GM12872 (cell line): ENCODE results near the gene TFAP2B.

Source experiments
- TF ChIP-seq, protein P1 (sequence below): IDR thresholded peaks from 3 replicates; pipeline ENCODE4 v1.5.1; 2011; ENCODE audit warnings: low read depth, mild to moderate bottlenecking, low read length, moderate library complexity; ENCODE audit not compliant: insufficient read depth

The TFAP2B gene

DNA sequence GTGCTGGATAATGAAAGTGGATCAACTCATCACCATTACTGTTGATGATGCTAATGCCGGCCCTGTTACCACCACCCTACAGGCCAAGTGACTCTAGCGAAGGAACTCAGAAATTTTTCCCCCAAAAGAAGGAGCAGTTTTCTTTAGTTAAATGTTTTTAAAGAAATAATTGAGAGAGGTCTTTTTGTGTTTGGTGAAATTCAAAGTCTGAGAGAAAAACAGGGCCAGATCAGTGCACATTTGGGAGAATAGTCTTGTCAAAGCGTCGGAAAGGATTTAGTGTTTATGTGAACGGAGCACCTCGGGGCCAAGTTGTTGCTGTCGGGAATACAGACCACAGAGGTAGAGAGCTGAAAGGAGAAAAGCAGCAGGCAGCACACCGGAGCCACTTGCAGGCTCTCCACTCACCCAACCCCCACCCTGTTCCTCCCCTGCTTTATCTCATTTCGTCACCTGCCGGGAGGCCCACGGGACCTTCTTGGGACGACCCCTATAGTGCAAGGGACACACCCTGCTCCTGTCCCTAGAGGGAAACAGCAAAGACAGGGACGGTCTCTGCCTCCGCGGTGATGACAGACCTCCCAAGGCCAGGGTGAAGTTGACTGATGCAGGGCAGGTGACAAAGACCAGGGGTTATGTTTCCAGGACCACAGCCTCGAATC is 6.8 kb downstream of the TFAP2B start:
- TF ChIP-seq, protein P1, sequence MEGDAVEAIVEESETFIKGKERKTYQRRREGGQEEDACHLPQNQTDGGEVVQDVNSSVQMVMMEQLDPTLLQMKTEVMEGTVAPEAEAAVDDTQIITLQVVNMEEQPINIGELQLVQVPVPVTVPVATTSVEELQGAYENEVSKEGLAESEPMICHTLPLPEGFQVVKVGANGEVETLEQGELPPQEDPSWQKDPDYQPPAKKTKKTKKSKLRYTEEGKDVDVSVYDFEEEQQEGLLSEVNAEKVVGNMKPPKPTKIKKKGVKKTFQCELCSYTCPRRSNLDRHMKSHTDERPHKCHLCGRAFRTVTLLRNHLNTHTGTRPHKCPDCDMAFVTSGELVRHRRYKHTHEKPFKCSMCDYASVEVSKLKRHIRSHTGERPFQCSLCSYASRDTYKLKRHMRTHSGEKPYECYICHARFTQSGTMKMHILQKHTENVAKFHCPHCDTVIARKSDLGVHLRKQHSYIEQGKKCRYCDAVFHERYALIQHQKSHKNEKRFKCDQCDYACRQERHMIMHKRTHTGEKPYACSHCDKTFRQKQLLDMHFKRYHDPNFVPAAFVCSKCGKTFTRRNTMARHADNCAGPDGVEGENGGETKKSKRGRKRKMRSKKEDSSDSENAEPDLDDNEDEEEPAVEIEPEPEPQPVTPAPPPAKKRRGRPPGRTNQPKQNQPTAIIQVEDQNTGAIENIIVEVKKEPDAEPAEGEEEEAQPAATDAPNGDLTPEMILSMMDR, result no peak

DNA sequence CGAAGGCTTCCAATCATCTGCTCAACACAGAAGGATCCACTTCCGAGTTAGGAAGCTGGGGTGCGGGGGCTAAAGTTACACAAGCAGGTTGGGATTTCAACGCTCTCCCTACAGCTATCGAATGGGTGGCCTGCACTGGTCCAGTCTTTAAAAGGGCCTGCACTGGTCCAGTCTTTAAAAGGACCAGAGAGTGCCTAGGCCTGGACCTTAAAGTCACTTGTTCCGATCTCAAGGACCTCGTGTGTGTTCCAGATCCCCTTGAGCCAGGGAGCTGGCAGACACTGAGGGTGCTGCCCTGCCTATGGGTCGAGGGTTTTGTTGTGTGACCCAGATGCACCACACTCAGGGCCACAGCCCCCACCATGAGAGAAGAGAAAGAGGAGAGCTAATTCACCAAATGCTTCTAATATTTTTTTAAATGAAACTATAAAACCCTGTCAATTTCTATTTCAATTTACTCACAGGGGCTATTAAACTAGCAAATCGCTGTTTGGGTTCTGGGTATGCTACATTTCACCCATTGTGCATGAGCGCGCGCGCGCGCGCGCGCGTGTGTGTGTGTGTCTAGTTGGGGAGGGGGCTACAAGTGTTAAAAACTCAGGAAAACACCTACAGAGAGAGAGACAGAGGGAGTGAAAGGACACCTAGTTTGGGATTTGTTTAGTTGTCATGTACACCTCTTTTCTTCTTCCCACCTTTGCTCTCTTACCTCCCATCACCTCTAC is 7.5 kb downstream of the TFAP2B start:
- TF ChIP-seq, protein P1, result no peak

DNA sequence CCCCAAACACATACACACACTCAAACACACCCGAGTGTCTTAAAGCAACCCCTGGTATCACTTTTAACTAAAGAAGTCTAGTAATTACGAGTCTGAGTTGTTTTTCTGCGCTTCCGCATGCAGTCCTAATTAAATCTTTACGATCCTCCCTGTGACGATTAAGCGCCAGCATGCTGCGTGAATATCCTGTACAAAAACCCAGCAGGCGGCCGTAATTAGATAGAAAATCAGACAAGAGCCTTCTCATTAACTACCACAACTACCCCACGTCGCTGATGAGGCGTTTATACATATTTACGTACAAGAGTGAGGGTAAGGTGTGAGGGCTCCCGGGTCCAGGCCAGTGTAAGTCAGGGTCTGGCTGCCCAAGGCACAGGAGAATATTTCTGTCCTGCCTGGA is 8.1 kb downstream of the TFAP2B start:
- TF ChIP-seq, protein P1, result no peak

DNA sequence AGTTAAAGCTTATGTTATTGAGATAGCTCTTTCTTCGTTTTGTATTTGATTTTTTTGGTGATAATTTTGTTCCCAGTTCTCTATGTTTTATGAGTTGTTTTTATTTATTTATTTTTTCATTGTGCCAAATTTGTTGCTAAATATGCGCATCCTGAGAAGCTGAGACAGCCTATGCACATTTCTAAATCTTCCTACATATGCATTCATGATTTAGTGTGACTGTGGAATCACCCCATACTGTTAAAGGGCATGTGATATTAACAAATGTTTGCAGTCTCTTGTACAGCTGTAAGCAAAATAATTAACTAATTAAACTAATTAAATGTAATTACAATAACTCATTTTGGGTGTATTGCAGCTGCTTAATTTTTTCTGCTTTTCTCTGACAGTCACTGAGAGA is 10.4 kb downstream of the TFAP2B start:
- TF ChIP-seq, protein P1, result no peak

DNA sequence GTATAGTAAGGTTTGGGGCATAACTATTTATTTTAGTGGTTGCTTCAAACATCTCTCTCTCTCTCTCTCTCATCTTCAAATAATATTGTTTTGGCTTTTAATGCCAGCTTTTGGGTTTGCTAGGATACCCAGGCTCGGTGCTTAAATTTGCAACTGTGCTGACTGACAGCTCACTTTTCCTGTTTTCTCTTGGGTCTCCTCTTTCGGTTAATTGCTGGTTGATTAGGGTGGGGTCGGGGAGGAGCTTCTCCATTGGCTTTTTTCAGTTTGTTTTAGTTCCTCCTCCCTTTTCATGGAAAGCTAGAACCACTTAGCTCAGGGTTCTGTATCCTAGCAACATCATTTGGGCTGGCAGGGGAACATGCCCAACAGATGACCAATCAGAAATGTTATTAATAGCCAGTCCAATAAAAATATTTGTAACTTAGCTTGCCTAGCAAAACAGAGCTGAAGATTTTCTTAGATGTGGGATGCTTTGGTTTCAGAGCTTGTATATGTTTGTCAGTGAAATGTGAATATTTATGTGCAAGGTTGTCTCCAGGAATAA is 11.3 kb downstream of the TFAP2B start:
- TF ChIP-seq, protein P1, result no peak

DNA sequence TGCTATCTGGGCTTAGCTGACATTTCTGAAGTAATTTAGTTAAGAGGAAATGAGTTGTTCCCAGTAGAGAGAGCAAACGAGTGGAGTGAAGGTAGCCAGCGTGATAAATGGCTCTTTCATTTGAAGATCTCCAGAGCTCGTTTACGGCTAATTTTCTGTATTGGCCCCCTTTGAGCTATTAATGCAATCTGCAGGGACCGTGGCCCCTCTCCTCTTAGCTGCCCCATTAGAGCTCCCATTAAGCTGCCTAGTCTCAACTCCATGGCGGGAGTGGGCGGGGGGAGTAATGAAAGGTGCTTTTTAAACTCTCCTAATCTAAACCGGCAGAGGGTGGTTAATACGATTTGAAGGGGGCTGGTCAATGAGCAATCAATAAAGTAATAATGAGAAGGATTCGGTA is 12.5 kb downstream of the TFAP2B start:
- TF ChIP-seq, protein P1, result no peak

DNA sequence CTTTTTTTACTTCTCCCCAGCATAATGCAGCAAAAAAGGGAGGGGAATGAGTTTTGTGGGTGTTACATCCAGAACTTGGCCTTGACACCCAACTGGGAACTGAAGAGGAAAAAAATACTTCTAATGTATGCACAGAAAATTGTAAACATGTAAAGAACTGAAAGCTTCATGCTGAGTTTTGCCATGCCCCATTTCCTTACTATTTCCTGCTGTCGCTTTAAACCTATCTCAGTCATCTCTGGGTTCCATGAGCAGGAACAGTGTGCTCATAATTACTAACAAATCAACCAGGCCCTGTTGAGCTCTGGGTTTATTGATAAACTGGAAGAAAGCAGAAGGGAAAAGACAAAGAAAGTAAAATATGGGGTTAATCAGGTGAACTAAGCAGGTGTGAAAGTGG is 14.2 kb downstream of the TFAP2B start:
- TF ChIP-seq, protein P1, result no peak
